GM21737 (cell line): ENCODE measurements around the gene CHCHD6.

Experiments used
- ATAC-seq: cut with Tn5 transposase; IDR thresholded peaks from one replicate; pipeline ENCODE4 v1.9.1; 2021; ENCODE audit warnings: mild to moderate bottlenecking, moderate library complexity; ENCODE audit not compliant: unreplicated experiment

CHCHD6 gene

GRCh38 chr3:126986001-126986400, 282.0 kb downstream of the CHCHD6 start:
- ATAC-seq, result no peak

- no peak for ATAC-seq
Measured at GRCh38 chr3:126987129-126987528, 283.1 kb downstream of the CHCHD6 start.

- ATAC-seq, result no peak
Measured at GRCh38 chr3:126987596-126987995, 283.6 kb downstream of the CHCHD6 start.

GRCh38 chr3:126988451-126989021, 284.5 kb downstream of the CHCHD6 start:
- no peak for ATAC-seq

GRCh38 chr3:126989316-126990023, 285.4 kb downstream of the CHCHD6 start:
- ATAC-seq, result no peak

- no peak for ATAC-seq
Measured at GRCh38 chr3:126990024-126990700, 286.1 kb downstream of the CHCHD6 start.

- no peak for ATAC-seq
Measured at GRCh38 chr3:126990890-126991289, 286.9 kb downstream of the CHCHD6 start.

GRCh38 chr3:126991366-126992200, 287.5 kb downstream of the CHCHD6 start:
- no peak for ATAC-seq

GRCh38 chr3:126992216-126992615, 288.2 kb downstream of the CHCHD6 start:
- no peak for ATAC-seq

GRCh38 chr3:126992776-126993175, 288.7 kb downstream of the CHCHD6 start:
- ATAC-seq, result no peak

GRCh38 chr3:126993436-126993835, 289.4 kb downstream of the CHCHD6 start:
- no peak for ATAC-seq

- ATAC-seq, result no peak
Measured at GRCh38 chr3:126994661-126995245, 290.7 kb downstream of the CHCHD6 start.

GRCh38 chr3:126995254-126995780, 291.3 kb downstream of the CHCHD6 start:
- ATAC-seq, result no peak

GRCh38 chr3:126995926-126996512, 292.0 kb downstream of the CHCHD6 start:
- no peak for ATAC-seq

- ATAC-seq, result no peak
Measured at GRCh38 chr3:126996905-126997304, 292.9 kb downstream of the CHCHD6 start.

- no peak for ATAC-seq
Measured at GRCh38 chr3:126997455-126998038, 293.5 kb downstream of the CHCHD6 start.

- ATAC-seq, result no peak
Measured at GRCh38 chr3:126998320-126998719, 294.3 kb downstream of the CHCHD6 start.

GRCh38 chr3:126998728-126999127, 294.7 kb downstream of the CHCHD6 start:
- ATAC-seq, result no peak

- ATAC-seq, result no peak
Measured at GRCh38 chr3:126999383-126999782, 295.3 kb downstream of the CHCHD6 start.

GRCh38 chr3:127000119-127000518, 296.1 kb downstream of the CHCHD6 start:
- ATAC-seq, result no peak
